Stimulated activated memory B cell treated with anti-CD40 and anti-IgM and Interleukin-4, amounts not matched to agents 10 μg/mL and 1 μg/mL and 100 μg/mL, for 72 hours (primary cell): ENCODE data around the gene RNF5.
"Not testable (repeated sequence)": the region's sequence is repeated elsewhere in the genome, so short reads cannot be mapped to it uniquely, and the experiment has no call there.

Experiments used
- ATAC-seq: fragments of 150-1000 bp; cut with Tn5 transposase; 2 replicates; pipeline ENCODE4 v1.10.0; 2021
- H3K27ac Mint-ChIP-seq: one replicate; pipeline ENCODE4 v1.8.0; 2022; ENCODE audit warnings: mild to moderate bottlenecking, mixed read lengths
- H3K27me3 Mint-ChIP-seq: one replicate; pipeline ENCODE4 v1.8.0; 2022; ENCODE audit warnings: mixed read lengths
- H3K36me3 Mint-ChIP-seq: one replicate; pipeline ENCODE4 v1.8.0; 2022; ENCODE audit warnings: mixed read lengths
- H3K4me1 Mint-ChIP-seq: one replicate; pipeline ENCODE4 v1.8.0; 2022; ENCODE audit warnings: mixed read lengths
- H3K4me3 Mint-ChIP-seq: one replicate; pipeline ENCODE4 v1.8.0; 2022; ENCODE audit warnings: mild to moderate bottlenecking, moderate library complexity, mixed read lengths
- H3K9me3 Mint-ChIP-seq: one replicate; pipeline ENCODE4 v1.8.0; 2022; ENCODE audit warnings: mixed read lengths

The RNF5 gene

GRCh38 chr6:32198866-32199265 is 20.7 kb downstream of the RNF5 start:
- ATAC-seq: no peak
- Mint-ChIP-seq H3K27me3 (no peaks in the 10 kb centered on the region), H3K27ac (peak overlapping the region; percentile 98), H3K4me1 (peaks cover 24% of the 10 kb centered on the region), H3K4me3 (no peak overlapping the region), H3K9me3 (no peaks in the 10 kb centered on the region), H3K36me3 (no peaks in the 10 kb centered on the region)

GRCh38 chr6:32200711-32201475 is 22.7 kb downstream of the RNF5 start:
- Mint-ChIP-seq H3K27ac (peak overlapping the region; percentile 48), H3K36me3 (no peaks in the 10 kb centered on the region)
- ATAC-seq: no peak

GRCh38 chr6:32202186-32202585 is 24.0 kb downstream of the RNF5 start:
- Mint-ChIP-seq H3K4me3 (no peak overlapping the region), H3K27ac (no peak overlapping the region), H3K36me3 (no peaks in the 10 kb centered on the region), H3K9me3 (no peaks in the 10 kb centered on the region), H3K4me1 (peaks cover 3% of the 10 kb centered on the region), H3K27me3 (no peaks in the 10 kb centered on the region)
- ATAC-seq: no peak

More at GRCh38 chr6:32200711-32201475, 22.7 kb downstream of the RNF5 start:
- Mint-ChIP-seq H3K27me3 (no peaks in the 10 kb centered on the region), H3K4me3 (no peak overlapping the region), H3K9me3 (no peaks in the 10 kb centered on the region), H3K4me1 (peaks cover 11% of the 10 kb centered on the region)

- H3K27me3 Mint-ChIP-seq: no peaks in the 10 kb centered on the region
- H3K4me3 Mint-ChIP-seq: no peak overlapping the region
- ATAC-seq: no peak
- H3K4me1 Mint-ChIP-seq: peaks cover 7% of the 10 kb centered on the region
- no peak overlapping the region for H3K27ac Mint-ChIP-seq
- no peaks in the 10 kb centered on the region for H3K36me3 Mint-ChIP-seq
- no peaks in the 10 kb centered on the region for H3K9me3 Mint-ChIP-seq
Observed at GRCh38 chr6:32203426-32204267, 25.4 kb downstream of the RNF5 start.

GRCh38 chr6:32204268-32204715 is 26.1 kb downstream of the RNF5 start:
- no peak for ATAC-seq
- H3K27me3 Mint-ChIP-seq: no peaks in the 10 kb centered on the region
- H3K27ac Mint-ChIP-seq: no peak overlapping the region
- H3K36me3 Mint-ChIP-seq: no peaks in the 10 kb centered on the region
- no peak overlapping the region for H3K4me3 Mint-ChIP-seq
- H3K9me3 Mint-ChIP-seq: no peaks in the 10 kb centered on the region
- peaks cover 7% of the 10 kb centered on the region for H3K4me1 Mint-ChIP-seq

DNA sequence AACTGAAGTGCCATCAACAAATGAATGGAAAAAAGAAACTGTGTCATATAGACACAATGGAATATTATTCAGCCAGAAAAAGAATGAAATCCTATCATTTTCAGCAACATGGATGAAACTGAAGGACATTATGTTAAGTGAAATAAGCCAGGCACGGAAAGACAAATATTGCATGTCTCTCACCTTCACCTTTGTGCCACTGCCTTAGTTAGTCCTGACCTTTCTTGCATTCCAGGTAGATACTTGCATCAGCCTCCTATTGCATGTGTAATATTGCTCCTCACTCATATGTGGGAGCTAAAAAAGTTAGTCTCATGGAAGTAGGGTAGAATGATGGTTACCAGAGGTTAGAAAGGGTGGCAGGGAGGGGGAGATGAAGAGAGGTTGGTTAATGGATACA is 30.8 kb downstream of the RNF5 start:
- no peaks in the 10 kb centered on the region for H3K9me3 Mint-ChIP-seq
- peaks cover 9% of the 10 kb centered on the region for H3K4me1 Mint-ChIP-seq
- no peaks in the 10 kb centered on the region for H3K36me3 Mint-ChIP-seq
- H3K27me3 Mint-ChIP-seq: no peaks in the 10 kb centered on the region
- no peak for ATAC-seq
- no peak overlapping the region for H3K4me3 Mint-ChIP-seq
- H3K27ac Mint-ChIP-seq: no peak overlapping the region

DNA sequence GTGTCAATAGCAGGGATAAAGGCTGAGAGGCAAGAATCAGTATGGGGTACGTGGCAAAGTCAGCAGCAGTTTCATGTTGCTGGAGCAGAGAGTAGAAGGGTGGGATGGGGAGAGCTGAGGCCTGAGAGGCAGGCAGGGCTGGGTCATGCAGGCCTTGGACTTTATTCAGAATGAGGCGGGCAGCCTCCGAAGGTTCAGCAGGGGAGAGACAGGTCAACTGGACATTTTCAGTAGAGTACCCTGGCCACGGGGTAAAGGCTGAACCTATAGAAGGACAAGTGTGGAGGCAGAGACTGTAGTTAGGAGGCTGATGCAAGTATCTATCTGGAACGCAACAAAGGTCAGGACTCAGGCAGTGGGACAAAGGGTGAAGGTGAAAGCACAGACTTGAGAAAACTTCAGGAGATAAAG is 32.0 kb downstream of the RNF5 start:
- no peak overlapping the region for H3K27ac Mint-ChIP-seq
- no peaks in the 10 kb centered on the region for H3K27me3 Mint-ChIP-seq
- H3K9me3 Mint-ChIP-seq: no peaks in the 10 kb centered on the region
- no peaks in the 10 kb centered on the region for H3K36me3 Mint-ChIP-seq
- no peak for ATAC-seq
- no peak overlapping the region for H3K4me3 Mint-ChIP-seq
- peaks cover 14% of the 10 kb centered on the region for H3K4me1 Mint-ChIP-seq

- ATAC-seq, H3K27ac Mint-ChIP-seq, H3K36me3 Mint-ChIP-seq, H3K9me3 Mint-ChIP-seq, H3K27me3 Mint-ChIP-seq, H3K4me3 Mint-ChIP-seq: not testable (repeated sequence)
- peaks cover 14% of the 10 kb centered on the region for H3K4me1 Mint-ChIP-seq
Observed at GRCh38 chr6:32211432-32211831, 33.2 kb downstream of the RNF5 start.

DNA sequence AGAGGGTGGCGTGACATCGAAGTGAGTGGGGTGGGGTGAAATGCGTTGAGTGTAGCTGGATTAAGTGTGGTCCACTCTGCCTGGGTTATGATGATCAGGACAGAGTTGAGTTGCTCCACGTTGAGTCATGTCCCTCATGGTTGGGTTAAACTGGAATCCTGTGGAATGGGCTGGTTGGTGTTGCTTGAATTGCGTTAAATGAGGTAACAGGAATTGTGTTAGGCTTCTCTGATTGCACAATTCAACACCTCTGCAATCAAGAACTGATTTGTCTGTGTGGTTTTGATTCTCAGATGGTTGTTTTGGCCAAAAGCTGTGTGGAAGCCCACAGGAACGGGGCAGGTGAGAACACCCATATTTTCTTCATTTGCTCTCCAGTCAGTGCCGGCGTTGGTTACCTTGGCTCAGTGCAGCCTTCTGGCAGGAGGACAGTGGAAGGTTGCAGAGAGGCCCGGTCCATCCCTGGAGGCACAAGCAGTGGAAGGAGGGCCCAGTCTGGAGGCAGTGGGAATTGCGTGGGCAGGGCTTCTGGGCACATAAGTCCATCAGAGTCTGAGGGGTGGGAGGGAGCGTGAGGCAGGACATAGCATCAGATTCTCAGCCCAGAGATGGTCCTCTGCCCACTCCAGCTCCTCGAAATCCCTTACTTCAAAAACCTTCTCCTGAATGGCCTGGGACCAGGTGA is 34.0 kb downstream of the RNF5 start:
- Mint-ChIP-seq H3K9me3 (no peaks in the 10 kb centered on the region), H3K4me1 (peaks cover 14% of the 10 kb centered on the region), H3K27ac (no peak overlapping the region), H3K27me3 (no peaks in the 10 kb centered on the region), H3K4me3 (no peak overlapping the region), H3K36me3 (no peaks in the 10 kb centered on the region)
- no peak for ATAC-seq

DNA sequence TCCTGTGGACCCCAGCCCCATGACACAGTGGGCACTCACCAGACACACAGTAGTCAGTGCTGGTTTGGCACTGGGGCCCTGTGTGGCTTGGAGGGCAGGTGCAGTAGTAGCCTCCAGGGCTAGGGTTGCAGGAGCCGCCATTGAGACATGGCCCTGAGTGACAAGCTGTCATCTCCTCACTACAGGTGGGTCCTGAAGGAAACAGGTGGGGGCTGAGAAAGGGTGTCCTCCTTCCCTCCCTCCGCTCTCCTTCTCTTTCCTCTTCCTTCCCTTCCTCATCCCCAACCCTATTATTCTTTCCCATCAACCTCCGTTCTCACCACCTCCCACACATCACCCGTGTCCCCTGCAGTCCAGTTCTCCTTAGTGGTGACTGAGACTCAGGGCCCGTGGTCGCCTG is 35.4 kb downstream of the RNF5 start:
- Mint-ChIP-seq H3K4me3 (no peak overlapping the region), H3K27me3 (no peaks in the 10 kb centered on the region), H3K27ac (no peak overlapping the region), H3K36me3 (no peaks in the 10 kb centered on the region), H3K9me3 (no peaks in the 10 kb centered on the region), H3K4me1 (peaks cover 7% of the 10 kb centered on the region)
- ATAC-seq: no peak

- Mint-ChIP-seq H3K9me3 (no peaks in the 10 kb centered on the region), H3K4me3 (no peak overlapping the region), H3K27me3 (no peaks in the 10 kb centered on the region), H3K4me1 (peaks cover 7% of the 10 kb centered on the region), H3K27ac (no peak overlapping the region), H3K36me3 (no peaks in the 10 kb centered on the region)
- peak; percentile 27 for ATAC-seq
Observed at GRCh38 chr6:32214126-32214525, 35.9 kb downstream of the RNF5 start.

DNA sequence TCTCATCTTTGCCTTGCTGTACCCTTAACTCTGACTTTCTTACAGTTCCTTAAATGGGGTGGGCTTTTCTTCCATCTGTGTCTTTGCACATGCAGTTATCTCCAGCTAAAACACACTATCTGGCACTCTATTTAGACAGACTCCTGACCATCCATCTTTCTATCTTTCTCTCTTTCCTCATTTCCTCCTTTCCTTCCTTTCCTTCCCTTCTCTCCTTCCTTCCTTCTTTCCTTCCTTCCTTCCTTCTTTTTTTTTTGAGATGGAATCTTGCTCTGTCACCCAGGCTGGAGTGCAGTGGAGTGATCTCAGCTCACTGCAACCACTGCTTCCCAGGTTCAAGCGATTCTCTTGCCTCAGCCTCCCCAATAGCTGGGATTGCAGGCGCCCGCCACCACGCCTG is 37.4 kb downstream of the RNF5 start:
- Mint-ChIP-seq H3K4me3 (no peak overlapping the region), H3K27ac (no peak overlapping the region), H3K9me3 (no peaks in the 10 kb centered on the region), H3K36me3 (no peaks in the 10 kb centered on the region), H3K4me1 (peaks cover 13% of the 10 kb centered on the region), H3K27me3 (no peaks in the 10 kb centered on the region)
- ATAC-seq: no peak

DNA sequence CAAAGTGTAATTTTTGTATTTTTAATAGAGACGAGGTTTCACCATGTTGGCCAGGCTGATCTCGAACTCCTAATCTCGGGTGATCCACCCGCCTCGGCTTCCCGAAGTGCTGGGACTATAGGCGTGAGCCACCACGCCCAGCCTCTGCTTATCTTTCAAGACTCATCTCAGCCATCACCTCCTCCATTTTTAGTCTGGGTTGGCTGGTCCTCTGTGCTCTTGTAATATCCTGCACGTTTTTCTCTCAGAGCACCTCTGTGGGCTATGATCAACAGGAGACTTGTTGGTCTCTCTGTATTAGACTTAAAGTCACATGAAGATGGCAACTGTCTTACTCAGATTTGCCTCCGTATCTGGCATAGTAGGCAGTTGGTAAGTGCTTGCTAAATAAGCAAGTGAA is 38.1 kb downstream of the RNF5 start:
- no peaks in the 10 kb centered on the region for H3K36me3 Mint-ChIP-seq
- H3K4me3 Mint-ChIP-seq: no peak overlapping the region
- no peak overlapping the region for H3K27ac Mint-ChIP-seq
- no peak for ATAC-seq
- H3K27me3 Mint-ChIP-seq: no peaks in the 10 kb centered on the region
- H3K9me3 Mint-ChIP-seq: no peaks in the 10 kb centered on the region
- peaks cover 19% of the 10 kb centered on the region for H3K4me1 Mint-ChIP-seq

DNA sequence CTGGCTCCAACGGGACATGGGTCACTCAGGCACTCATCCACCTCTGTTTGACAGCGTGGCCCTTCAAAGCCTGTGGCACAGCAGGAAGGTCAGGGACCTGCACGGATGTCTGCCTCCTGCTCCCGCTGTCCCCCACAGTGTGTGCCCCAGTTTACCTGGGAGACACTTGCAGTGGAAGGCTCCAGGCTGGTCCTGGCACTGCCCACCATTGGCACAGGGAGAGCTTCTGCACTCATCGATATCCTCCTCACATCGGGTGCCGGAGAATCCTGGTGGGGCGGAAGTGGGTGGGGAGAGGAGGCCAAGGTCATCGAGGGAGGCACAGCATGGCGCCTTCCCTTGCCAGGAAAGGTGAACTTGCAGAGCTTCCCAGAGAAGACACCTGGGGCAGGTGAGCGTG is 38.8 kb downstream of the RNF5 start:
- ATAC-seq: no peak
- H3K9me3 Mint-ChIP-seq: no peaks in the 10 kb centered on the region
- H3K4me3 Mint-ChIP-seq: no peak overlapping the region
- H3K27ac Mint-ChIP-seq: no peak overlapping the region
- H3K4me1 Mint-ChIP-seq: peaks cover 26% of the 10 kb centered on the region
- no peaks in the 10 kb centered on the region for H3K27me3 Mint-ChIP-seq
- H3K36me3 Mint-ChIP-seq: no peaks in the 10 kb centered on the region

- Mint-ChIP-seq H3K4me3 (no peak overlapping the region), H3K4me1 (peaks cover 38% of the 10 kb centered on the region), H3K27ac (no peak overlapping the region), H3K27me3 (no peaks in the 10 kb centered on the region), H3K36me3 (no peaks in the 10 kb centered on the region), H3K9me3 (no peaks in the 10 kb centered on the region)
- ATAC-seq: no peak
Observed at GRCh38 chr6:32218167-32218566, 40.0 kb downstream of the RNF5 start.
